GM12801 (cell line): ENCODE measurements around the gene MPPED1.

Source experiments
- CTCF ChIP-seq: IDR thresholded peaks from one replicate; pipeline ENCODE4 v1.5.1; 2011; ENCODE audit warnings: control low read depth; ENCODE audit not compliant: insufficient read length; ENCODE audit errors: extremely low read depth

MPPED1 gene

GRCh38 chr22:43529461-43529860 is 117.6 kb downstream of the MPPED1 start:
- TF ChIP-seq CTCF, result no peak

- no peak for TF ChIP-seq CTCF
Measured at GRCh38 chr22:43529934-43530333, 118.1 kb downstream of the MPPED1 start.

GRCh38 chr22:43530349-43531201 is 118.8 kb downstream of the MPPED1 start:
- TF ChIP-seq CTCF, result no peak

- TF ChIP-seq CTCF, result no peak
Measured at GRCh38 chr22:43531651-43532050, 119.8 kb downstream of the MPPED1 start.

GRCh38 chr22:43532301-43533155 is 120.7 kb downstream of the MPPED1 start:
- no peak for TF ChIP-seq CTCF

- no peak for TF ChIP-seq CTCF
Measured at GRCh38 chr22:43533156-43533530, 121.3 kb downstream of the MPPED1 start.

GRCh38 chr22:43533656-43534428 is 122.0 kb downstream of the MPPED1 start:
- TF ChIP-seq CTCF, result no peak
